Ureter (tissue), 1 donor: Measurements from ENCODE around the gene TMEM134. TPM values are rescaled to one million over a fixed set of nuclear protein-coding genes. Genes with fewer than 3 reads are reported as not detected.

ENCODE experiments used
- DNase-seq: peaks from one replicate; pipeline ENCODE4 v3.0.0-alpha.2; 2020; ENCODE audit warnings: low spot score
- total RNA-seq: library from RNA; stranded (reverse); gene quantifications from one replicate; pipeline ENCODE4 v1.2.4, GENCODE V29; 2023
- donor health status: DM: yes; HTN: yes; CAD: no.

The TMEM134 gene
- total RNA-seq, 1 donor from 2014 or later, result 134 TPM

- DNase-seq, result no peak
These were observed 32.0 kb upstream of the TMEM134 start for GRCh38 chr11:67500831-67501715.

- DNase-seq, result no peak
These were observed 31.4 kb upstream of the TMEM134 start for GRCh38 chr11:67500484-67500821.

DNA sequence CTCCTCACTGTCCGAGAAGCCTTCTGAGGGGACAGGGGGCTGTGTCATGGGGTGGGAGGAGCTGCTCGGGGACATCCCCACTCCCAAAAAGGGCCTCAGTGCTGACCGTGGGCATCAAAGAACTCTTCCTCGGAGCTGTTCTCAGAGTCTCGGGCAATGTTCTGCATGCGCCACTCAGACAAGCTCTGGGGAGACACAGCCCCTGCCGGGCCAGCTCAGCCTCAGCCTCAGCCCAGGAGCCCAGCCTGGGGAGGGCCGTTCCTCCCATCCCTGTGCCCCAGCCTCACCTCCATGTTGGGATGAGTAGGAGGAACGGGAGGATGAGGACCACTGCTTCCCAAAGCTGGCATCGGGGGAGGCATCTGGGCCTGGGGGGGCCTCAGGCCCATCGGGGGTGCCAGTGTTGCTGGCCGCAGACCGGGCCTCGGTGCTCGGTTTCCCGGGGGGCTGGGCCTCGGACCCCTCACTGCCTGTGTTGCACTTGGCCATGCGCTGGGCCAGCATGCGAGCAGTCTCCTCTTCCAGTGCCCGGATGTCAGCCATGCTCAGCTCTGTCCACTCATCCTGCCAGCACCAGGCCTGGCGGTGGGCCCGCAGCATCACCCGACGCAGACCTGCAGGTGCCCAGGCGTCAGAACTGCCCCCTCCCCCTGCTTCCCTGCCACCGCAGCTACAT lies 30.9 kb upstream of the TMEM134 start:
- no peak for DNase-seq

DNA sequence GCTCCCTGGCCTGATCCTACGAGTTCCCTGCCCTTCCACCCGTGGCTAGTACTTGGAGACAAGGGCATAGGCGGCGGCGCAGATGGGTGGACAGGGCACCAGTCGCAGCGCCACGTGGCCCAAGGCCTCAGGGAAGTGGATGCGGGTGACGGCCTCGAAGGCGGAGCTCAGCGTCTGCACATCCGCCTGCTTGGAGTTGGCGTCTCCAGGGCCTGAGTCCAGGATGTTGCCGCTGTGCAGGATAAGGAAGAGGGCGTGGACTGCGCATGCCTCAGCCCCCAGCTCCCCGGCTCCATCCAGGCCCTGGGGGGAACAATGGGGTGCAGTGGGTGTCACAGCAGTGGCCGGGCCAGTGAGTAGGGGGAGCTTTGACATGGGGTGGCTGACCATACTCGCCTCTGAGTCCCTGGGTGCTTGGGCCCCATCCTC lies 29.5 kb upstream of the TMEM134 start:
- DNase-seq, result no peak

- no peak for DNase-seq
These were observed 28.7 kb upstream of the TMEM134 start for GRCh38 chr11:67497656-67498291.

GRCh38 chr11:67496113-67496512 lies 27.1 kb upstream of the TMEM134 start:
- DNase-seq, result no peak

DNA sequence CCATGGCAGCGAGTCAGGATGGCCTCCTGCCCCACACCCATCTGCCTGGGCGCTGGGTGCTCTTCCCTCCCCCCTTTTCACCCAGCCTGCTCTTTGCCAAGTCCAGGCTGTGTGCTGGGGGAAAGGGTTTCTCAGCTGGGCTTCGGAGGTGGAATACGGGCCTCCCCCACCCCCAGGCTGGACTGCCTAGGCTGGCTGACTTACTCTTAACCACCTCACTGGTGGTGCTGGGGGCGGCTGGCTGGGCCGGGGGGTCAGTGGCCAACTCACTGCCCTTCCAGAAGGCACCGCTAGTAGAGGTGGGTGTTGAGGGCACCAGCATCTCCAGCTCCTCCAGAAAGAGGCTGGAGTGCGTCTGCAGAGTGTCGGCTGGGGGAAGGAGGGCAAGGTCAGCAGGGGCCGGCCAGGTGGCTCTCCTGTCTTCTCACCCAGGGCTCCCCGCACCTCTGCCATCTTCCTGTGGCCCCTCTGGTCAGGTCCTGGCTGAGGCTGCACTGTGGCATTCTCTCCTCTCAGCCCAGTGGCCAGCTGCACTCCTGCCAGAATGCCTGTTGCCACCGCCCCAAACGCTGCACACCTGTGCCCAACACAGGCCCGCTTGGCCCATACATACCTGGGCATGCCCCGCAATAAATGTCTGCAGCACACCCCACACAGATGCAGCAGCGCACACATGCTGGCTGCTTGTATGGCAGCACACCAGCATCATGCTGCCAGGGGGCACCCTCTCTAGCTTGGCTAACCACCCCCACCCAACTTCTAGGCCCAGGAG lies 26.4 kb upstream of the TMEM134 start:
- DNase-seq, result no peak

DNA sequence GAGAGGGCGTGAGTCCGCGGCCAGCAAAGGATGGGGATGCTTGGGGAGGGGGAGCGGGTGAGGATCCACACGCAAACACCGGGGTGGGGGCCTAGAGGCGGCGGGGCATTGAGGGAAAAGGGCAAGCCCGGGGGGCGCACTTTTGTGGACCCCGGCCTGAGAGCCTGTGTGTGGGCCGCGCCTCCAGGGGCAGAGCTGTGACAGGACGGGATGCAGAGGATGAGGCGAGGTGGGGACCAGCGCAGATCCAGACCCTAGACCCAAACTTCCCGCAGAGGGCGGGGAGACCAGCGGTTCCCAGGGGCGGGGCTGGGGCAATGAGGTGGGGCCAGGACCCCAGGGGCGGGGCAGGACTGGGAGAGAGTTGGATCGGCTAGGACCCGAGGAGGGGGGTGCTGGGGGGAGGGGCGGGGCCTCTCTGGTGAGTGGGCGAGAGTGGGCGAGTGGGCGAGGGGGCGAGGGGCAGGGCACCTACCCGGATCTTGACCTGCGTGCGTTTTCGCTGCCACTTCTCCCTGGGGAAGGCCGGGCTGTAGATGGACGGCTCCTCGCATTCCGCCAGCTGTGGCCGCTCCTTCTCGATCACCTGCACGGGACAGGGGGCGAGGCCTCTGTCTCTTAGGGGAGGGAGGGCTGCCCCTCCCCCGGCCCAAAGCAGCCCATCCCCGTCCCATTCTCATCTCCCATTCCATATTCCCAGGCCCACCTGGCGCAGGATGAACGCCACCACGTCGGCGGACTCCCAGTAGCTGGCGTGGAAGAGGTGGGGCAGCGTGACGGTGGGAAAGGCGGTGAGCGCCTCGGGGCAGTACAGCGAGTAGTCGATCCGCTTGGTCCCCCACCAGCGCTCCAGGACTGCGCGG lies 25.6 kb upstream of the TMEM134 start:
- DNase-seq, result no peak

GRCh38 chr11:67493548-67494370 lies 24.7 kb upstream of the TMEM134 start:
- DNase-seq, result no peak

DNA sequence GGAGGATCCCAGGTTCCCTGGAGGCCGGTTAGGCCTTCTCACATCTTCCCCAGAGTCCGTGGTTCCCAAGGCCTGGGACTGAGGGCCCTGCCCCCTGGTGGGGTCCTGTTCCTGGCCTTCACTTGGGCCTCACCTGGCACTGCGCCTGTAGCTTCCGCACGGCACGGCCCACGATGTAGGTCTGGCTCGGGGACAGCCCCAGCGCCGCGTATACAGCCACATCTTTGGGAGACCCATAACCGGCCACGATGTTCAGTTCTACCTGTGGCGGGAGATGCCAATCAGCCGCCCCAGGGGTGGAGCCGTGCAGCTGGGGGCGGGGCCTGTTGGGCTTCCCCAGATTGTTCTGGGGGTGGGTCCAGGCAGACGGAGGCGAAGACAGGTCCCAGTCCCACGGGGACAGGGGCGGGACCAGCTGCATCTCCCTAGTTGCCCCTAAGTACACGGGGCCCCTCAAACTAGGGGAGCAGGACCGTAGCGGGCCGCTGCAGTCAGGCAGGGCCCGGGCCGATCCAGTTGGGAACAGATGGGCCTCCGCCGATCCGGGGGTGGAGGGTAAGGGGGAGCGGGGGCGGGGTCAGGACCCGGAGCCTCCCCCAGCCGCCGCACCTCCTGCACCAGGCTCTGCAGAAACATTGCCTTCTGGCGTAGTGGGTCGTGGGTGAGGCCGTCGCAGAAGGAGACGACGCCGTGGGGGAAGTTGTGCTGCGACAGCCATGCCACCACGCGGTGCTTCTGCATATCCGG lies 23.9 kb upstream of the TMEM134 start:
- no peak for DNase-seq

DNA sequence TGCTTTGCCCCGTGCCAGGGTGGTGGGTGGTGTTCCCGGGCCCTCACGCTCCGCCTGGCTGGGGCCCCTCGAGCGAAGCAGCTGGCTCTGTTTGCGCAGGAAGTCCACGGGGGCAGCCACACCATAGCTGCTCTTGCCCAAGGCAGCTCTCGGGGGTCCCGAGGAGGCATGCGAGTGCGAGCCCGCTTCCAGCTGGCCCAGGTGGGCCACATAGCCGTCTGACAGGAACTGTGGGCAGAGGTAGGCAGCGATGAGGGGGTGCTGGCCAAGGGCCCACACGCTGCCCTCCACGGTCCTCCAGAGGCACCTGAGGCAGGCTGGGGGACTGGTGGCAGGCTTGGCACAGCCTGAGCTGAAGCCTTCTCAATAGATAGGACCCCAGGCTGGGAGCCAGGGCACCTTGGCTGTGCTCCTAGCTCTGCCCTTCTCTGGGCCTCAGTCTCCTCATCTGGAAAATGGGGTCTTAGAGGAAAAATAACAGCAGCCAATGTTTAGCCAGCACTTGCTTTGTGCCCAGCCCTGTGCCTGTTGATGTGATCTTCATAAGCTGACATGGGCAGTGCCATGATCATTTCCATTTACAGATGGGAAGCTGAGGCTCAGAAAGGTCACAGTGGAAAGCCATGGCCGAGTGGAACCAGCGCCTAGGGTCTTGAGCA lies 23.1 kb upstream of the TMEM134 start:
- no peak for DNase-seq

GRCh38 chr11:67491276-67492068 lies 22.4 kb upstream of the TMEM134 start:
- DNase-seq, result no peak

GRCh38 chr11:67490727-67491065 lies 21.6 kb upstream of the TMEM134 start:
- no peak for DNase-seq

- DNase-seq, result no peak
These were observed 21.1 kb upstream of the TMEM134 start for GRCh38 chr11:67489885-67490726.

DNA sequence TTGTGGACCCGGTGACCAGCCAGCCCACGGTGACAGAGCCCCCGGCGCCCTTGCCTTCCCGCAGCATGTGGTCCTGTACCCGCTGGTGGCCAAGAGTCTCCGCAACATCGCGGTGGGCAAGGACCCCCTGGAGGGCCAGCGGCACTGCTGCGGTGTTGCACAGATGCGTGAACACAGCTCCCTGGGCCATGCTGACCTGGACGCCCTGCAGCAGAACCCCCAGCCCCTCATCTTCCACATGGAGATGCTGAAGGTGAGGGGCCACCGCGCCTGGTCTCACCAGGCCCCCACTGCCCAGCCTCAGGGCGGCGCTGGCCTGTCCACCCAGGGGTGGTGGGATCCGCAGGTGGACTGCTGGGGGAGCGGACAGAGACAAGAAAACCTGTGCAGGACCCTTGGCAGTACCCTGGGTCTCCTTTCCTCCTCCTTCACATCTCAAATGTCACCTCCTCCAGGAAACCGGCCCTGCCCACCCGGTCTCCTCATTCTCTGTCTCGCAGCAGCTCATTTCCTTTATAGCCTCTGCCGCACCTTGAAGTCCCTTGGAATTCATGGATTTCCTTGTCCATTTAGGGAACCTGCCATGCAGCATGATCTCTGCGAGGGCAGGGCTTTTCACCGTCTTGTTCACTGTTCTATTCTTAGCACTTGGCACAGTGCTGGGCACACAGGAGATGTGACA lies 20.3 kb upstream of the TMEM134 start:
- no peak for DNase-seq

- DNase-seq, result no peak
These were observed 17.6 kb upstream of the TMEM134 start for GRCh38 chr11:67486481-67487195.
